ENCODE results near the gene SPN.
"Not testable (repeated sequence)": the region's sequence is repeated elsewhere in the genome, so short reads cannot be mapped to it uniquely, and the experiment has no call there.

SPN gene

DNA sequence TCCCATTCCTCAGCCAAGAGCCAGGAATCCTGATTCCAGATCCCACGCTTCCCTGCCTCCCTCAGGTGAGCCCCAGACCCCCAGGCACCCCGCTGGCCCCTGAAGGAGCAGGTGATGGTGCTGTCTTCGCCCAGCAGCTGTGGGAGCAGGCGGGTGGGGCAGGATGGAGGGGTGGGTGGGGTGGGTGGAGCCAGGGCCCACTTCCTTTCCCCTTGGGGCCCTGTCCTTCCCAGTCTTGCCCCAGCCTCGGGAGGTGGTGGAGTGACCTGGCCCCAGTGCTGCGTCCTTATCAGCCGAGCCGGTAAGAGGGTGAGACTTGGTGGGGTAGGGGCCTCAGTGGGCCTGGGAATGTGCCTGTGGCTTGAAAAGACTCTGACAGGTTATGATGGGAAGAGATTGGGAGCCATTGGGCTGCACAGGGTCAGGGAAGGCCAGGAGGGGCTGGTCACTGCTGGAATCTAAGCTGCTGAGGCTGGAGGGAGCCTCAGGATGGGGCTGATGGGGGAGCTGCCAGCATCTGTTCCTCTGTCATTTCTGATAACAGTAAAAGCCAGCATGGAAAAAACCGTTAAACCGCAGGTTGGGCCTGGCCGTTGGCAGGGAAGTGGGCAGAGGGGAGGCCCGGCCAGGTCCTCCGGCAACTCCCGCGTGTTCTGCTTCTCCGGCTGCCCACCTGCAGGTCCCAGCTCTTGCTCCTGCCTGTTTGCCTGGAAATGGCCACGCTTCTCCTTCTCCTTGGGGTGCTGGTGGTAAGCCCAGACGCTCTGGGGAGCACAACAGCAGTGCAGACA lies at the start of gene SPN:
Gene SPN, plus strand, starts transcription at position 232 of the 791 bp plus-strand sequence. Its CDS starts 482 bp downstream, at position 714.
- no peak for DNase-seq

- DNase-seq: peak; percentile 71
These were observed 49.6 kb upstream of the SPN start for GRCh38 chr16:29613307-29614057.

GRCh38 chr16:29614691-29615314 lies 48.2 kb upstream of the SPN start:
- DNase-seq: not testable (repeated sequence)

- not testable (repeated sequence) for DNase-seq
These were observed 46.9 kb upstream of the SPN start for GRCh38 chr16:29616127-29616526.

DNA sequence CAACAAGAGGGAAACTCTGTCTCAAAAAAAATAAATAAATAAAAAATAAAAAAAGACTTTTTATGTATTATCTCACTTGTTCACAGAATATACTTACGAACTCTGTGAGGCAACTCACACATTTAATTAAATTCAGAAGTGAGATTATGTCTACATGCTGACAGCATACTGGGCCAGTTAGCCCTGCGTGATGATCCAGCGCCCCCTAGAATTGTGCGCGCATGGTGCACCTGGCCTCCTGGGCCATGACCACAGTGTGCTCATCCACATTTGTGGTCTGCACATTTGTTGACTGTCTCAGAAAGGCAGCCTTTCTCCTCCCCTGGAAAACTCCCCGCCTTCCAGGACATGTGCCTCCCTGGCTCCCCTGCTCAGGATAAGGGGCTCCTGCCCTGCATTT lies 42.5 kb upstream of the SPN start:
- DNase-seq: not testable (repeated sequence)

GRCh38 chr16:29622738-29623137 lies 40.3 kb upstream of the SPN start:
- not testable (repeated sequence) for DNase-seq

- not testable (repeated sequence) for DNase-seq
These were observed 39.8 kb upstream of the SPN start for GRCh38 chr16:29623253-29623652.

GRCh38 chr16:29625114-29625513 lies 37.9 kb upstream of the SPN start:
- DNase-seq: not testable (repeated sequence)

GRCh38 chr16:29626778-29627331 lies 36.2 kb upstream of the SPN start:
- DNase-seq: not testable (repeated sequence)

DNA sequence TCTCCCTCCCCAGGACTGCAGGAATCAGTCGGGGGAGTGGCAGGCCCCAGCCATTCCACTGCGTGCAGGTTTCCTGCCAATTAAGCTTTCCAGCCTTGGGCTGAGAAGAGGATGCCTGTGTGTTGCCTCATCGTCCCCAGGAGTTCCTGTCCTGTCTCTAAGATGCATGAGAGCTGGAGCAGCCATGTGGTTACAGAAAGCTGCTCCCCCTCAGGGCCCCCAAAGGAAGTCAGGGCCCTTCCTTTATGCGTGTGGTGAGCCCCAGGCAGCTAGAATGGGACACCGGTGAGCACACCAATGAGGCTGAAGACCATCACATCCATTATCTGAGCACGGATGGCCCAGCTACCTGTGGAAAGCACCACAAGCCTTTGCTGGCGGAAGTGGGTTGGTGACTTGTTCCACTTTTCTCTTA lies 35.4 kb upstream of the SPN start:
- DNase-seq: not testable (repeated sequence)

DNA sequence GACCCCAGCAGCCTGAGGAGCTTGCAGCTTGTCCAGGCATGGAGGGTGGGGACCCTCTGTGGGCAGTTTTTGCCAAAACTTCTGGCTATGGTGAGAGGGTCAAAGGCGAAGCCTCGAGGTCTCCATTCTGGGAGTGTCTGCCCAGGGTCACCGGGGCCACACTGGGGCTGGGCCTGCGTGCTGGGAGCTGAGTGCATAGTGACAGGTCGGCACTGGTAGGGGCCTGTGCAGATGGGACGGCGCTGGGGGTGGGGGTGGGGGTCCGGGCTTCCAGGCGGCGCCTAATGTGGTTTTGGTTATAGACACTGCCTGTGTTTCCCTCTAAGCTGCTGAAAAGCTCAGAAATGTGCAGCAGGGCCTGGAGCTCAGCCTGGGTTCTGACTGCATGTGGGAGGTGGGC lies 34.3 kb upstream of the SPN start:
- DNase-seq: not testable (repeated sequence)

DNA sequence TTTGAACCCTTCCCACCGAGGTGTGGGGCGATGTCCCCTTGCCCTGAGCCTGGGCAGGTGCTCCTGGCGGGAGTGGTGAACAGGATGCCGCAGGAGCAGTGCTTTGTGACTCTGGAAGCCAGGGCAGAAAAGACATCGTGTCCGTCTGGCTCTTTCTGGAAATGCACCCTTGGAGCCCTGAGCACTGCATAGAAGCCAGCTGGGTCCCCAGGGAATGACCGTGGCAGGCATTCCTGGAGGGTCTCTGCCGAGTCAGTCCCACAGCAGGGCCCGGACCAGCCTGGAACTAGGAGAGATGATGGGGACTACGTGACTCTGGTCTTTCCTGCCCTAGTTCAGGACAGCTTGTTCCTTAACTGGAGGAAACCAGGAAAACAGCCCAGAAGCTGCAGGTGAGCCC lies 33.7 kb upstream of the SPN start:
- not testable (repeated sequence) for DNase-seq

GRCh38 chr16:29631658-29632057 lies 31.4 kb upstream of the SPN start:
- DNase-seq: not testable (repeated sequence)

DNA sequence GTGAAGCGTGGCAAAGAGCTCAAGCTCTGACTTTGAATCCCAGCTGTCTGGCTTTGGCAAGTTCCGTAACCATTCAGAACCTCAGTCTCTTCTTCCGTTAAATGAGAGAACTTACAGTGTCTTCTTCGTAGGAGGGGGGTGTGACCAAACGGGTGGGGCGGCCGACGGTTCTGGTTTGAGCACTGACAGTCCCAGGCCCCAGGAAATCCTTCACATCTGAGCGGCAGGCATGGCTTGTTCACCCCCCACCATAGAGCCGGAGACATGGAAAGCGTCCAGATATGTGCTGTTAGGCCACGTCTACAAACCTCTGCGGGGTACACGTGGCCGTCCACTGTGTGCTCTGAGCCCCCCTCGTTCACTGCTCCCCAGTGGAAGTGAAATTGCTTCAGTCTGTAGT lies 27.1 kb upstream of the SPN start:
- DNase-seq: not testable (repeated sequence)

DNA sequence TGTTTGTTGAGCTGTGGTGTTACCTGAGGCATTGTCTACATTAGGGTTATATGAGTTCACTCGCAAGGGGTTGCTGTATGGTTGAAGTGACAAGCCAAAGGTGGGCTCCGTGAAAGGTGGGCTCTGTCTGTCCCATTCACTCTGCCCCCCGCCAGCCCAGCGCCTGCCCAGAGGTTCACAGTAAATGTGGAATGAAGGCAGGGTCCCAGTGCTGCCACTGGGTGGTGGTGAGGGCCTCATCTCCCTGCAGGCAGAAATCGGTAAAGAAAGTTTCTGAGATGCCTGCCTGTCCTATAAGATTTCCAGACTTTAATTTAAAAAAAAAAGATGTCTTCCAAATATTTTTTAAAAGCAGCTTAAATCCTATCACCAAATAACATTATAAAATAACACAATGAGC lies 26.7 kb upstream of the SPN start:
- not testable (repeated sequence) for DNase-seq

DNA sequence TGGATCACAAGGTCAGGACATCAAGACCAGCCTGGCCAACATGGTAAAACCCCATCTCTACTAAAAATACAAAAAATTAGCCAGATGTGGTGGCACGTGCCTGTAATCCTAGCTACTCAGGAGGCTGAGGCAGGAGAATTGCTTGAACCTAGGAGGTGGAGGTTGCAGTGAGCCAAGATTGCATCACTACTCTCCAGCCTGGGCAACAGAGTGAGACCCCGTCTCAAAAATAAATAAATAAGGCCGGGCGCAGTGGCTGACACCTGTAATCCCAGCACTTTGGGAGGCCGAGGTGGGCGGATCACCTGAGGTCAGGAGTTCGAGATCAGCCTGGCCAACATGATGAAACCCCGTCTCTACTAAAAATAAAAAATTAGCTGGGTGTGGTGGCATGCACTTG lies 24.3 kb upstream of the SPN start:
- not testable (repeated sequence) for DNase-seq

GRCh38 chr16:29641561-29641960 lies 21.5 kb upstream of the SPN start:
- DNase-seq: no peak

GRCh38 chr16:29643596-29643995 lies 19.5 kb upstream of the SPN start:
- DNase-seq: no peak

DNA sequence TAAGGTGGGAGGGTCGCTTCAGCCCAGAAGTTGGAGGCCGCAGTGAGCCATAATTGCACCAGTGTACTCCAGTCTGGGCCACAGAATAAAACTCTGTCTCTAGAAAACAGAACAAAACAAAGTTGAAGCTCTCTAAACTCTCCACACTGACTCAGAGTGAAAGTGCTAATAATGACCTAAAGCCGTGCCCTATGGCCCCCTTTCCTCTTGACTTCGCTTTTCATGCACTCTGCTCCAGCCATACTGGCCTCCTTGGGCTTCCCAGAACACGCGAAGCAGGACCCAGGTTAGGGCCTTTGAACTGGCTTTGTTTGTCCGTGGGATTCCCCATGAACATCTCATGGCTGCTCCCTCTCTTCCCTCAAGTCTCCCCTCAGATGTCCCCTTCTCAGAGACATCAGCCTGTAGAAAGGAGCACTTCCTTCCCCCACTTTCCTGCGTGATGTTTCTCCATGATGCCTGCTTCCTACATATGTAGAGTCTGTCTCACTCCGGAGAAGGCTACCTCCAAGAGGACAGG lies 18.6 kb upstream of the SPN start:
- DNase-seq: no peak

- DNase-seq: no peak
These were observed 17.9 kb upstream of the SPN start for GRCh38 chr16:29644973-29645693.

GRCh38 chr16:29645694-29646187 lies 17.3 kb upstream of the SPN start:
- DNase-seq: no peak

GRCh38 chr16:29646947-29647346 lies 16.1 kb upstream of the SPN start:
- no peak for DNase-seq

All from GOT3 (cell line).